Measurements from ENCODE around the gene PRKG2.
"Not testable (repeated sequence)": the region's sequence is repeated elsewhere in the genome, so short reads cannot be mapped to it uniquely, and the experiment has no call there.

PRKG2 gene

DNA sequence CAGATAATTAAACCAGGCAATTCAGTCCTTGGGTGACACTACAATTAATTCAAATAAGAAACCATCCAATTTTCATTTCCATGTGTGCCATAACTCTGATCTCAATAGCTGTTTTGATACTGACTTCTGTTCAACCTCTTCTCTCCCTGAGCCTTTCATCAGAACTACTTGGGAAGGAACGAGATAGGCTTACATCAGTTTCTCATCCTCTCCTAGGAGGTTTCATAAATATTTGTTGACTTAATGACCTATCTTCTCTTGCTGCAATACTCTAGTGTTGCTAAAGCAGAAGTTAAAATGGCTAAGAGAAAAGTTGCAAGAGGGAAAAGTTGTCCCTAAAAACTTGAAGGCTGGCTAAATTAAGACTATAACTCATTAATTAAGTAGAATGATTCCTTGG, 41.8 kb downstream of the PRKG2 start:
- no peak for FAIRE-seq
- TF ChIP-seq POLR2A (IDR thresholded peaks at IDR 0.05; ENCODE audit: low read depth, low read length) = no peak
- DNase-seq (ENCODE audit: insufficient read length) = no peak

DNA sequence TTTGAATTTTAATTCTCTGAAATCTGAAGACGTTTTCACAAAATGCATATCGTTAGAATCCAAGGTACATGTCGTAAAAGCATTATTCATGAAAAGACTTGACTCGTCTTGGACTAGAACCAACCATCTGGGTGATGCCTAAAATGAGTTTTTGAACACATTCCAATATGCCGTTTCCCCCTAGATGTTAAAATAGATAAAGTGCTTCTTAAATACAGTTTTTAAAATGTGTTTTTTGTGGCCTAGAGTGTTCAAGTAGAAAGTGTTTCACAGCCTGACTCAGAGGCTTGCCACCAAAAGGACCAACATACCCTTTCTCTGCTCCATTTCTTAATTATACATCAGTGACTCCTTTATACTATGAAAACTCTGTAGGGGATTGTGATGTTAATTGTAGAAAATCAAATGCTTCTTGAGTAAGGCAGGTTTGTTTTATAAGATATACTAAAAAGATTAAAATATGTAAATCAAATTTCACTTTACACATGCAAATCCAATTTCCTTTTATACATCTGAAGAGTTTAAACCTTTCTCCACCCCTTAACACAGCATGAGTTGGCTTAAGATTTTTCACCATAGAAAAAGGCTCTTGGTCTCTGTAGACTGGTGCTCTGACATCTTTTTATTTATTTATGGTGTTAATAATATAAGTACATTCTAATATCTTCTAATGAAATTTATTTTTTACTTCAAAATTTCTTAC, 48.4 kb downstream of the PRKG2 start:
- TF ChIP-seq POLR2A (IDR thresholded peaks at IDR 0.05; ENCODE audit: low read depth, low read length) (no peak), POLR2AphosphoS5 (IDR thresholded peaks at IDR 0.05; ENCODE audit: low read depth, low read length) (no peak)
- DNase-seq (ENCODE audit: insufficient read length) (no peak), FAIRE-seq (no peak)

DNA sequence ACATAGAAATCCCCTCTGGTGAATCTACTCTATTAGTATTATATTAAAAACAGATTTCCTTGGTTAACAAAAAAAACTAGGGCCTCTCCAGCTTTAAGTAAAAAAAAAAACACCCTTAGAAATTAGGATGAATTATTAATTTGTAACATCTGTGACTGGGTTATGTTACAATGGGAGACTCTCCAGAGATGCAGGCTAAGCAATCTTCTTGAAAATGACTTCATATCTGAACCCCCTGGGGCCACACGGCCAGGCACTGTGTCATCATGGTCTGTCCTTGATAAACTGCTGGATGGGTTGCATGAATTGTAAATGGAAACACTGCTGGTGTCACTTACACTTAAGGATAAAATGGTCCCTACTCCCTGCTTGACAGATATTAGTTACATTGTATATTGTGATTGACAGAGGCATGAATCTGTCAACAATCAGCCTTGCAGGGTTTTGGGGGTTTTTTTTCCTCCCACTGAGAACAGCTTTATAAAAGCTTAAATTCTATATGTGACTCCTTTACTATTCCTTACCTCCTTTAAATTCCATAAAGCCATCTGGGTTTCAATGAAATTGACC, 49.1 kb downstream of the PRKG2 start:
- FAIRE-seq = no peak
- no peak for DNase-seq (ENCODE audit: insufficient read length)
- no peak for TF ChIP-seq TAF1 (IDR thresholded peaks at IDR 0.05; ENCODE audit: borderline replicate concordance, low read depth, low read length)
- TF ChIP-seq POLR2A (IDR thresholded peaks at IDR 0.05; ENCODE audit: low read depth, low read length) = no peak
- no peak for TF ChIP-seq POLR2AphosphoS5 (IDR thresholded peaks at IDR 0.05; ENCODE audit: low read depth, low read length)

DNA sequence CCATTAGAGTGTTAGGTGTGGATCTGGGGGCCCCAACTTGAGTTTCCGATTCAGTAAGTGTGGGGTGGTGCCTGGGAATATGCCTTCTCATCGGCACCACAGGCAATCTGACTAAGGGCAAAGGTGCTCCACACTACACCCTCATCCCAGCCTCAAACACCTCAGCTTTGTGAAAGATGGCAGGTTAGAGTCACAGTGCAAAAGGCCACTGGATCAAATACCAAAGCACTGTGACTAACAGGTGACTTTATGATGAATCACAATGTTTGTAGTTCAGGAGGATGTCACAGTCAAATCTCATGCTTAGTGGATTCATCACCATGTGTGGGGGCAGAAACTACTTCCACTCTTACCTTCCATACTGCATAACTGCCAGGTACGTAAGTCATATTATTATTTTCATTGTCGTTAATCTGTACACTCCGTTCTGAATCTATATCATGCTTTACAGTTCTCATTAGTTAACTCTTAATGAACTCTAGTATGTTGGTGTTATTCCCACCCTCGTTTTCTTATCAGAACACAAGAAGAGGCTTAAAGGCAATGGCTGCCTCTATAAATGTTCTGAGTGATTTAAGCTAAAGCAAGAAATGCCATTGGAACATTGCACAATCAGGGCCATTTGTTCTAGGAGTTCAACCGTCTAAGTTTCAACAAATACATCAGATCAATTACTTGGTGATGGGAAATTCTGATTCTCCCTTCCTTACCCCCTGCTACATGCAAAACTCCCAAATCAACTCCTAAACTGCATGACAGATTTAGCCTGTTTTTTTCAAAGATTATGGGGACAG, 50.2 kb downstream of the PRKG2 start:
- no peak for FAIRE-seq
- DNase-seq (ENCODE audit: insufficient read length) = no peak
- TF ChIP-seq POLR2A (IDR thresholded peaks at IDR 0.05; ENCODE audit: low read depth, low read length) (no peak), TAF1 (IDR thresholded peaks at IDR 0.05; ENCODE audit: borderline replicate concordance, low read depth, low read length) (no peak), POLR2AphosphoS5 (IDR thresholded peaks at IDR 0.05; ENCODE audit: low read depth, low read length) (no peak)

DNA sequence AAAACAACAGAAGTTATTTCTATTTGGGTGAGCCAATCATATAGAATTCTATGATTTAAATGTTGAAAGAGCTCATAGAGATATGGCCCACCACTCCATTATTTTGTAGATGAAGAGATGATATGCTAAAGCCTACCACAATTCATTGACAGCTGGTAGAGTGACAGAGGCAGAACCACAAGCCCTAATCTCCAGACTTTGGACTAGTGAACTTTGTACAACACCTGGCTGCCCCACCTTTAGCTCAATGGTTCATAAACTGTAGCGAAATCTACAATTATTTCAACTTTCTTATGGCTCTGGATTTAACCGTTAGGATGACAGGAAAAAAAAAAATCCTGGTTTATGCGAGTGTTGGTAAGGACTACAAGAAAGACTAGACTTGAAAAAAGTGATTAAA, 50.9 kb downstream of the PRKG2 start:
- DNase-seq (ENCODE audit: insufficient read length) (no peak), FAIRE-seq (no peak)
- TF ChIP-seq POLR2A (IDR thresholded peaks at IDR 0.05; ENCODE audit: low read depth, low read length) (no peak), TAF1 (IDR thresholded peaks at IDR 0.05; ENCODE audit: borderline replicate concordance, low read depth, low read length) (no peak), POLR2AphosphoS5 (IDR thresholded peaks at IDR 0.05; ENCODE audit: low read depth, low read length) (no peak)

DNA sequence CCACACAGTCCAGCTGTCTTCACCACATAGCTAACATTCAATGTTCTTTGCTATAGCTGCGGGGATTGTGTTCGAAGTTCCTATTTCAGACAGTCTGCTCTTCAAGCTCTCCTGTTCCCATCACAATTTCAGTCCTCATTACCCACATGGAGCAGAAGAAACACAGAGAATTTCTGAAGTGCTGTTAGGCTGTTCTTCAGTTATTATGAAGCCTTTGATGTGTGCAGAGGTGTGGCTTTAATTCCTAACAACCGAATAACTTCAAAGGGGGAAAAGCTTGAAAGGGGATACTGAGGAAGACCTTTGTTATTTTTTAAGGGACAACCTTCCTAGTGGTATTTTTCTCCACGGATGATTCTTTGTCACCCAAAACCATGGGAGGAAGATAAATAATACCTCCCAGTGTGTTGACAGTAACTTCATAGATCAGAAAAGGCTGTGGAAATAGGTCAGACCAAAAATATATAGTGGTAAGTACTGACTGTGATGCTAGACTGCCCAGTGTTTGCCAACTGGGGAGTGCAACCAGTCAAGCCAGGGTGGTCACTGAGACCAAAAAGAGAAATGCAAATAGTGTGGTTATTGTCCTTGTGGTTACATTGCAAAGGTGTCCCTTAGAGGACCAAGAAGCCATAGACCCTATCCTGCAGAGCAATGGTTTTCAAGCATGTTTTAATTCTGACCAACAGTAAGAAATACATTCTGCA, 52.1 kb downstream of the PRKG2 start:
- FAIRE-seq (no peak), DNase-seq (ENCODE audit: insufficient read length) (no peak)
- no peak for TF ChIP-seq TAF1 (IDR thresholded peaks at IDR 0.05; ENCODE audit: borderline replicate concordance, low read depth, low read length)
- no peak for TF ChIP-seq POLR2A (IDR thresholded peaks at IDR 0.05; ENCODE audit: low read depth, low read length)
- TF ChIP-seq POLR2AphosphoS5 (IDR thresholded peaks at IDR 0.05; ENCODE audit: low read depth, low read length) = no peak

DNA sequence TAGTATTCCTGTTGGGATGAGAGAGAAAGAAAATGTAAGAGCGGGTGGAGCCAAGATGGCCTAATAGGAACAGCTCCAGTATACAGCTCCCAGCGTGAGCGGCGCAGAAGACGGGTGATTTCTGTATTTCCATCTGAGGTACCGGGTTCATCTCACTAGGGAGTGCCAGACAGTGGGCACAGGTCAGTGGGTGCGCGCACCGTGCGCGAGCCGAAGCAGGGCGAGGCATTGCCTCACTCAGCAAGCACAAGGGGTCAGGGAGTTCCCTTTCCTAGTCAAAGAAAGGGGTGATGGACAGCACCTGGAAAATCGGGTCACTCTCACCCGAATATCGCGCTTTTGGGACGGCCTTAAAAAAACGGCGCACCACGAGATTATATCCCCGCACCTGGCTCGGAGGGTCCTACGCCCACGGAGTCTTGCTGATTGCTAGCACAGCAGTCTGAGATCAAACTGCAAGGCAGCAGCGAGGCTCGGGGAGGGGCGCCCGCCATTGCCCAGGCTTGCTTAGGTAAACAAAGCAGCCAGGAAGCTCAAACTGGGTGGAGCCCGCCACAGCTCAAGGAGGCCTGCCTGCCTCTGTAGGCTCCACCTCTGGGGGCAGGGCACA, 61.2 kb downstream of the PRKG2 start:
- DNase-seq (ENCODE audit: insufficient read length); FAIRE-seq: not testable (repeated sequence)

DNA sequence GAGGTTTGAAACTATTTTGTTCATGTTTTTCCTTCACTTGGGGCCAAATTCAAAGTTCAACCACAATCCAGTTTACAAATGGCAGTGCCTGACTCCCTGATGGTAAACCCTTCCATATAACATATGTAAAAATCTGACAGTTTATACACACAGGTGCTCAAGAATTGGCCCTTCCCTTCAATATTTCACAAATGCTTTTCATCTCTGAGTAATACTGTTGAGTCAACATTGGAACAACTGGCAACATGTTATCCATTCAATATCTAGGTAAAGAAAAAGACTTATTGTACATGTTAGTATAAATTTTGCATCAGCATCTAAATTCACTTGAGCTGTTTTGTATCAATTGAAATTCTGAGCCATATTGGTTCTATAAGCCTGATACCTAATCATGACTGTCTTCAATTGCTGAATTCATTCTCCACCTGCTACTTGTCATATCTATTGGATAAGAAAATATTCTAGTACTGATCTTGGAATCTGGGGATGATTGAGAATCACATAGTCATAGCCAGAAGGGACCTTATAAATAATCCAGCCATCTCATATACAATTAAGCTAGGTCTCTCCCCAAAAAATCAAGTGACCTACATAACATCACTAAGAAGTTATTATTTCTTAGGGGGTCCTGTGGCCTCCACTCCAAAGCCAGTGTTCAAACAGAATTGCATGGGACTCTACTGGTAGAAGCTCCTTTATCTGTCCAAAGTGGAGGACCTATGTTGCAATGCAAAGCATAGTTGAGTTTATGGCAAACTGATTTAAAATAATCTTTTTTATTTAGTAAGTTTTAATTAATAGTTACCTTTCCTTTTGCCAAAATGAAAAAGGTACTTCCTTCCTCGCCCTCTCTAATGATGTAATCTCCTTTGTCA, 61.9 kb downstream of the PRKG2 start:
- no peak for DNase-seq (ENCODE audit: insufficient read length)
- no peak for FAIRE-seq
- TF ChIP-seq POLR2AphosphoS5 (IDR thresholded peaks at IDR 0.05; ENCODE audit: low read depth, low read length) = no peak
- no peak for TF ChIP-seq TAF1 (IDR thresholded peaks at IDR 0.05; ENCODE audit: borderline replicate concordance, low read depth, low read length)
- no peak for TF ChIP-seq POLR2A (IDR thresholded peaks at IDR 0.05; ENCODE audit: low read depth, low read length)

DNA sequence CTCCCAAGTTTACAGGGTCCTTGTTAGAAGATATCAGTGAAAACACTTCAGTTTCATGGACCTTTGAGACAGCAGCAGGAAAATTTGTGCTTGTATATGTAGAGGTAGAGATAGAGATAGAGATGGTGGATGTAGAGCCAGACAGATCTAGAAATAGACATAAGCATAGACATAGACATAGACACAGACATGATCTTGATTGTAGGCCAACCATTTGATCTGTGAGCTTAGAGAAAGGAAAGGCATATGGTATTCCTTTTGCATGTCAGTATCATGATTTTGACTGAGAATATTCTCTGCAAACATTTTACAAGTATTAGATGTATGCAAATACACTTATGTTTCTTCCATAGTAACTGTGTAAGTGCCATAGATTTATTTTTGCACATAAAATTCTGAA, 65.0 kb downstream of the PRKG2 start:
- TF ChIP-seq POLR2AphosphoS5 (IDR thresholded peaks at IDR 0.05; ENCODE audit: low read depth, low read length) = no peak
- TF ChIP-seq POLR2A (IDR thresholded peaks at IDR 0.05; ENCODE audit: low read depth, low read length) = no peak
- no peak for TF ChIP-seq TAF1 (IDR thresholded peaks at IDR 0.05; ENCODE audit: borderline replicate concordance, low read depth, low read length)
- DNase-seq (ENCODE audit: insufficient read length) = no peak
- FAIRE-seq = no peak

DNA sequence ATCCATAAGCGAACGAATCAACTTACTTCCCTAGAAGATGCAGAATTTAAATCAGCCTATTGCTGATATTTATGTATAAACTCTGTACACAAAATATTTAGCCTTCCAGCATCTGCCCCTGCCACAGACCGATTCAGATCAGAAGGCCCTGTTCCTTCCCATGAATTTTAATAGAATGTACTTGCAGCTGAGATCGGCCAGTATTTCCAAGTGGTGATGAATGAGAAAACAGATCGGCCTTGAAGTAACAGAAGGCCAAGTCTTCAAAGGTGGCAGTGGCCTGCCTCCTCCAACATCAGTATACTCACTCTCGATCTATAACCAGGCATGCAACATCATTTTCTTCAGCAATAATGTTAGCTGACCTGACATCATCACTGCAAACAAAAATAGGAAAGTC, 66.4 kb downstream of the PRKG2 start:
- FAIRE-seq (no peak), DNase-seq (ENCODE audit: insufficient read length) (no peak)
- no peak for TF ChIP-seq POLR2AphosphoS5 (IDR thresholded peaks at IDR 0.05; ENCODE audit: low read depth, low read length)

DNA sequence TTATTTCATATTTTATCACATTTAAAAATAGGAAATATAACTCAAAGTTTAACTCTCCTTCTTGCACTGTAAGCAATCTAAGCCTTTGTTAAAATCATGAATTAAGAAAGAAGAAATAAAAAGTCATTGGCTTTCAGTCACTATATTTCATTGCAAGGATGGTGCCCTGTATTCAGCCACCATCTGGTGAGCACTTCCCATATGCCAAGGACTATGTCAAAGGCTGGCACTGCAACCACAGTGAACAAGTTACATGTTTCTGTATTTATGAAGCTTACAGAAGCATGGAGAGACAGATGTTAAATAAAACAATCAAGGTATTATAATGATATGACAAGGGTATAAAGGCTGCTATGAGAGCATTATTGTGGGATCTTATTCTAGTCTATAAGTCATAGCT, 68.6 kb downstream of the PRKG2 start:
- DNase-seq (ENCODE audit: insufficient read length) (no peak), FAIRE-seq (no peak)
- TF ChIP-seq POLR2A (IDR thresholded peaks at IDR 0.05; ENCODE audit: low read depth, low read length) (no peak), POLR2AphosphoS5 (IDR thresholded peaks at IDR 0.05; ENCODE audit: low read depth, low read length) (no peak), TAF1 (IDR thresholded peaks at IDR 0.05; ENCODE audit: borderline replicate concordance, low read depth, low read length) (no peak)

All from GM12892 (cell line).